Adrenal gland (tissue), 12 donors: ENCODE measurements around the gene RHBDL1. TPM values are rescaled to one million over a fixed set of nuclear protein-coding genes. Genes with fewer than 3 reads are reported as not detected.

Experiments
- DNase-seq, 7 donors: peaks; one replicate each; pipeline ENCODE4 v3.0.0-alpha.2; 2019 to 2020
- H3K27ac ChIP-seq, 5 donors: fragments of 200-600 bp; sonication (generic) in 4 of 5; 1 replicate in 3 of 5; 2 replicates in 2 of 5; pipeline versions ENCODE4 v1.5.1 to v1.8.0; 2016 to 2020; ENCODE audit warnings: mild to moderate bottlenecking in 1 of 5
- H3K27me3 ChIP-seq: fragments of 200-600 bp; 2 replicates; pipeline ENCODE4 v1.8.0; 2021
- H3K36me3 ChIP-seq, 2 donors: fragments of 200-600 bp; replicated peaks in 1 of 2; 1 replicate in 1 of 2; 2 replicates in 1 of 2; pipeline versions ENCODE4 v1.5.1 to v1.8.0; 2018 to 2022
- H3K4me1 ChIP-seq, 2 donors: fragments of 200-600 bp; replicated peaks in 1 of 2; 1 replicate in 1 of 2; 2 replicates in 1 of 2; pipeline versions ENCODE4 v1.5.1 to v1.8.0; 2018 to 2021
- H3K4me3 ChIP-seq, 4 donors: fragments of 200-600 bp; sonication (generic) in 3 of 4; one replicate each; pipeline ENCODE4 v1.5.1; 2016 to 2018
- H3K9me3 ChIP-seq, 3 donors: fragments of 200-600 bp; sonication (generic) in 1 of 3; replicated peaks in 1 of 3; 1 replicate in 2 of 3; 2 replicates in 1 of 3; pipeline versions ENCODE4 v1.5.1 to v1.8.0; 2016 to 2021
- POLR2A ChIP-seq, 2 donors: fragments of 450-650 bp; IDR thresholded peaks; one replicate each; pipeline ENCODE4 v1.6.1; 2017; ENCODE audit warnings: antibody characterized with exemption in 2 of 2, mild to moderate bottlenecking in 2 of 2, moderate library complexity in 1 of 2
- WGBS, 4 donors: extraction: QIAGEN DNeasy Blood & Tissue Kit in 2 of 4; methylation state at CpG; one replicate each; pipeline versions ENCODE4 v1.1.5 to v1.1.7; 2013 to 2017; 5-methylcytosine and 5-hydroxymethylcytosine counted together
- intact Hi-C, 2 donors: fragments of 100-400 bp; cut with DNase I; formaldehyde crosslinking; loops; one replicate each; pipeline versions ENCODE4 v1.14.1 to v1.15.0; 2022 to 2023
- polyA plus RNA-seq, 3 donors: library from polyadenylated mRNA; stranded (reverse); fragments of 200-250 nt in 2 of 3; fragments of 350-450 nt in 1 of 3; fragmentation: Illumina TruSeq in 1 of 3; extraction: RNeasy Lipid Tissue Mini Kit (QIAGEN cat#74804) in 1 of 3; gene quantifications; one replicate each; pipeline ENCODE4 v1.2.3, GENCODE V29; 2013 to 2014
- total RNA-seq, 9 donors: library from RNA; depleted of rRNA in 4 of 9; stranded (reverse); fragments of >200 nt in 4 of 9; fragments of 120-200 nt in 1 of 9; fragmentation: NEBNext Ultra II Directional in 1 of 9; extraction: Animal tissue kit (Norgen Biotek cat#: 25700) in 1 of 9; gene quantifications; one replicate each; pipeline versions ENCODE4 v1.1.0 to v1.2.4, GENCODE V29; 2013 to 2023
- TF ChIP-seq, protein P1 (sequence below), 6 experiments: fragments of 450-650 bp in 4 of 6; fragments of 200-600 bp in 2 of 6; sonication (generic) in 1 of 6; IDR thresholded peaks; 1 replicate in 5 of 6; 2 replicates in 1 of 6; pipeline versions ENCODE4 v1.5.1 to v1.8.0; 2016 to 2021; ENCODE audit warnings: antibody characterized with exemption in 6 of 6, mild to moderate bottlenecking in 2 of 6, moderate library complexity in 1 of 6
- donor health status: healthy with polysubstance abuse.
- donor health status: Bipolar disorder and iron deficiency.
- donor health status: DM: yes; HTN: yes; CAD: no.
- donor health status: DM: no; HTN: no; CAD: no.
- donor health status: DM: no; HTN: no; CAD: no.
- donor health status: DM: yes; HTN: yes; CAD: no.

The RHBDL1 gene
- total and polyA plus RNA-seq, 12 donors, result 0.13 to 21.1 (median 3.8) TPM

GRCh38 chr16:638836-639235 lies 36.6 kb upstream of the RHBDL1 start:
- peak in 3 of 7 donors; percentile 9 to 36 (median 26) for DNase-seq
- no peak for TF ChIP-seq POLR2A (IDR thresholded peaks at IDR 0.05)
- TF ChIP-seq, protein P1, sequence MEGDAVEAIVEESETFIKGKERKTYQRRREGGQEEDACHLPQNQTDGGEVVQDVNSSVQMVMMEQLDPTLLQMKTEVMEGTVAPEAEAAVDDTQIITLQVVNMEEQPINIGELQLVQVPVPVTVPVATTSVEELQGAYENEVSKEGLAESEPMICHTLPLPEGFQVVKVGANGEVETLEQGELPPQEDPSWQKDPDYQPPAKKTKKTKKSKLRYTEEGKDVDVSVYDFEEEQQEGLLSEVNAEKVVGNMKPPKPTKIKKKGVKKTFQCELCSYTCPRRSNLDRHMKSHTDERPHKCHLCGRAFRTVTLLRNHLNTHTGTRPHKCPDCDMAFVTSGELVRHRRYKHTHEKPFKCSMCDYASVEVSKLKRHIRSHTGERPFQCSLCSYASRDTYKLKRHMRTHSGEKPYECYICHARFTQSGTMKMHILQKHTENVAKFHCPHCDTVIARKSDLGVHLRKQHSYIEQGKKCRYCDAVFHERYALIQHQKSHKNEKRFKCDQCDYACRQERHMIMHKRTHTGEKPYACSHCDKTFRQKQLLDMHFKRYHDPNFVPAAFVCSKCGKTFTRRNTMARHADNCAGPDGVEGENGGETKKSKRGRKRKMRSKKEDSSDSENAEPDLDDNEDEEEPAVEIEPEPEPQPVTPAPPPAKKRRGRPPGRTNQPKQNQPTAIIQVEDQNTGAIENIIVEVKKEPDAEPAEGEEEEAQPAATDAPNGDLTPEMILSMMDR (IDR thresholded peaks at IDR 0.05), result no peak
- no peaks in the 10 kb centered on the region for H3K9me3 ChIP-seq
- WGBS, 4 donors, result 44 to 58% (median 49%) methylated on average over 3 to 9 of the region's 9 CpGs
- intact Hi-C loops, result no loop called here
- H3K27ac ChIP-seq, result peak overlapping the region; percentile 42 to 98 (median 89)
- H3K36me3 ChIP-seq, result no peaks in the 10 kb centered on the region
- no peak overlapping the region for H3K4me3 ChIP-seq
- H3K4me1 ChIP-seq, result peaks cover 44 to 45% of the 10 kb centered on the region in 2 donors
- H3K27me3 ChIP-seq, result no peaks in the 10 kb centered on the region

GRCh38 chr16:640614-641013 lies 34.9 kb upstream of the RHBDL1 start:
- WGBS, 4 donors, result 17 to 76% (median 62%) methylated on average over 1 to 5 of the region's 5 CpGs
- Histone ChIP-seq H3K36me3 (no peaks in the 10 kb centered on the region), H3K4me3 (peak overlapping the region in 1 of 4 donors; percentile 97), H3K4me1 (peaks cover 52 to 56% of the 10 kb centered on the region in 2 donors), H3K9me3 (no peaks in the 10 kb centered on the region), H3K27ac (peak overlapping the region; percentile 85 to 100 (median 91)), H3K27me3 (no peaks in the 10 kb centered on the region)
- TF ChIP-seq POLR2A (IDR thresholded peaks at IDR 0.05), result no peak
- TF ChIP-seq, protein P1 (IDR thresholded peaks at IDR 0.05), result no peak
- DNase-seq, result peak in 1 of 7 donors; percentile 21
- intact Hi-C loops, result no loop called here

GRCh38 chr16:641326-642188 lies 33.9 kb upstream of the RHBDL1 start, which contains the start of gene MCRIP2:
MCRIP2 (plus strand) TSS chr16:641828; CDS start chr16:641992, 164 bp downstream.
- peak; percentile 44 to 92 for TF ChIP-seq POLR2A (IDR thresholded peaks at IDR 0.05)
- TF ChIP-seq, protein P1 (IDR thresholded peaks at IDR 0.05), result peak in 1 of 6 experiments; percentile 10
- intact Hi-C loops, result no loop called here
- H3K9me3 ChIP-seq, result no peaks in the 10 kb centered on the region
- H3K4me1 ChIP-seq, result peaks cover 61 to 64% of the 10 kb centered on the region in 2 donors
- H3K27me3 ChIP-seq, result no peaks in the 10 kb centered on the region
- H3K27ac ChIP-seq, result peak within 1 kb of the TSS; percentile 85 to 100 (median 93)
- H3K36me3 ChIP-seq, result no peaks in the 10 kb centered on the region
- 0 to 2% (median 1%) methylated on average over 1 to 81 of the region's 81 CpGs; no CpG with 5 or more reads in 1 of the 4 donors for WGBS, 4 donors
- H3K4me3 ChIP-seq, result peak within 1 kb of the TSS; percentile 40 to 97 (median 46)
- peak; percentile 91 to 94 (median 92) for DNase-seq

GRCh38 chr16:642189-643049 lies 33.1 kb upstream of the RHBDL1 start:
- peak overlapping the region; percentile 40 to 97 (median 46) for H3K4me3 ChIP-seq
- no peaks in the 10 kb centered on the region for H3K27me3 ChIP-seq
- H3K36me3 ChIP-seq, result no peaks in the 10 kb centered on the region
- H3K4me1 ChIP-seq, result peaks cover 67 to 70% of the 10 kb centered on the region in 2 donors
- peak overlapping the region; percentile 85 to 100 (median 93) for H3K27ac ChIP-seq
- peak; percentile 79 to 86 (median 84) for DNase-seq
- TF ChIP-seq POLR2A (IDR thresholded peaks at IDR 0.05), result no peak
- TF ChIP-seq, protein P1 (IDR thresholded peaks at IDR 0.05), result no peak
- no peaks in the 10 kb centered on the region for H3K9me3 ChIP-seq
- intact Hi-C loops, result no loop called here
- 3 to 11% (median 4%) methylated on average over 13 to 72 of the region's 72 CpGs for WGBS, 4 donors
